Glomerular visceral epithelial cell (primary cell): ENCODE data around the gene TPTE.
"Not testable (repeated sequence)": the region's sequence is repeated elsewhere in the genome, so short reads cannot be mapped to it uniquely, and the experiment has no call there.

Experiments
- DNase-seq: peaks from one replicate; pipeline ENCODE4 v3.0.0-alpha.2; 2016; ENCODE audit errors: extremely low spot score

The TPTE gene

GRCh38 chr21:10521091-10521598 is at the start of gene TPTE:
TSS of gene TPTE (plus strand) at chr21:10521583. CDS start at chr21:10538724, 17,141 bp downstream.
- no peak for DNase-seq

- DNase-seq = not testable (repeated sequence)
These were observed 49.4 kb upstream of the TPTE start for GRCh38 chr21:10471999-10472398.

GRCh38 chr21:10477794-10478193 is 43.6 kb upstream of the TPTE start:
- DNase-seq = not testable (repeated sequence)

GRCh38 chr21:10479875-10480274 is 41.5 kb upstream of the TPTE start:
- not testable (repeated sequence) for DNase-seq

GRCh38 chr21:10484864-10485263 is 36.5 kb upstream of the TPTE start:
- DNase-seq = not testable (repeated sequence)

GRCh38 chr21:10490453-10490852 is 30.9 kb upstream of the TPTE start:
- DNase-seq = not testable (repeated sequence)

- no peak for DNase-seq
These were observed 10.3 kb upstream of the TPTE start for GRCh38 chr21:10511116-10511515.

GRCh38 chr21:10516889-10517288 is 4.5 kb upstream of the TPTE start:
- not testable (repeated sequence) for DNase-seq

GRCh38 chr21:10517904-10518303 is 3.5 kb upstream of the TPTE start:
- not testable (repeated sequence) for DNase-seq

- DNase-seq = not testable (repeated sequence)
These were observed 585 bp downstream of the TPTE start for GRCh38 chr21:10521835-10522500.

GRCh38 chr21:10539956-10540355 is 18.6 kb downstream of the TPTE start:
- no peak for DNase-seq

GRCh38 chr21:10544376-10544775 is 23.0 kb downstream of the TPTE start:
- DNase-seq = not testable (repeated sequence)

GRCh38 chr21:10547868-10548267 is 26.5 kb downstream of the TPTE start:
- DNase-seq = not testable (repeated sequence)

GRCh38 chr21:10548331-10548954 is 27.1 kb downstream of the TPTE start:
- not testable (repeated sequence) for DNase-seq

- DNase-seq = not testable (repeated sequence)
These were observed 49.4 kb downstream of the TPTE start for GRCh38 chr21:10570803-10571202.

- not testable (repeated sequence) for DNase-seq
These were observed 53.3 kb downstream of the TPTE start for GRCh38 chr21:10574531-10575310.

GRCh38 chr21:10575311-10575667 is 53.9 kb downstream of the TPTE start:
- DNase-seq = no peak

- not testable (repeated sequence) for DNase-seq
These were observed 57.5 kb downstream of the TPTE start for GRCh38 chr21:10578910-10579309.

GRCh38 chr21:10589115-10589514 is 67.7 kb downstream of the TPTE start:
- DNase-seq = not testable (repeated sequence)

GRCh38 chr21:10607074-10607473 is 85.7 kb downstream of the TPTE start:
- DNase-seq = not testable (repeated sequence)

- not testable (repeated sequence) for DNase-seq
These were observed 92.9 kb downstream of the TPTE start for GRCh38 chr21:10614285-10614684.

- not testable (repeated sequence) for DNase-seq
These were observed 94.7 kb downstream of the TPTE start for GRCh38 chr21:10616061-10616460.
